ENCODE data around the gene COL9A3. TPM values are rescaled to one million over a fixed set of nuclear protein-coding genes. Genes with fewer than 3 reads are reported as not detected.
"Not testable (repeated sequence)": the region's sequence is repeated elsewhere in the genome, so short reads cannot be mapped to it uniquely, and the experiment has no call there.

The COL9A3 gene
- total RNA-seq, 1 donor from 2014 or later: 28.1 TPM

DNA sequence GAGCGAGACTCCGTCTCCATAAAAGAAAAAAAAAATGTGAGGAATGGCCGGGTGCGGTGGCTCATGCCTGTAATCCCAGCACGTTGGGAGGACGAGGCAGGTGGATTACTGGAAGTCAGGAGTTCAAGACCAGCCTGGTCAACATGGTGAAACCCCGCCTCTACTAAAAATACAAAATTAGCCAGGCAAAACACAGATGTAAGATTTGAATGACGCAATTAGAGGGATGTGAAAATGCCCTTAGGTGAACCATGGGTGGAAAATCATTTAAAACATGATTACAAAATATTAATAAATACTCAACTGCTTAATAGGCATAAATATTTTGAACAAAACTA, 20.9 kb downstream of the COL9A3 start:
- no peak for DNase-seq

DNA sequence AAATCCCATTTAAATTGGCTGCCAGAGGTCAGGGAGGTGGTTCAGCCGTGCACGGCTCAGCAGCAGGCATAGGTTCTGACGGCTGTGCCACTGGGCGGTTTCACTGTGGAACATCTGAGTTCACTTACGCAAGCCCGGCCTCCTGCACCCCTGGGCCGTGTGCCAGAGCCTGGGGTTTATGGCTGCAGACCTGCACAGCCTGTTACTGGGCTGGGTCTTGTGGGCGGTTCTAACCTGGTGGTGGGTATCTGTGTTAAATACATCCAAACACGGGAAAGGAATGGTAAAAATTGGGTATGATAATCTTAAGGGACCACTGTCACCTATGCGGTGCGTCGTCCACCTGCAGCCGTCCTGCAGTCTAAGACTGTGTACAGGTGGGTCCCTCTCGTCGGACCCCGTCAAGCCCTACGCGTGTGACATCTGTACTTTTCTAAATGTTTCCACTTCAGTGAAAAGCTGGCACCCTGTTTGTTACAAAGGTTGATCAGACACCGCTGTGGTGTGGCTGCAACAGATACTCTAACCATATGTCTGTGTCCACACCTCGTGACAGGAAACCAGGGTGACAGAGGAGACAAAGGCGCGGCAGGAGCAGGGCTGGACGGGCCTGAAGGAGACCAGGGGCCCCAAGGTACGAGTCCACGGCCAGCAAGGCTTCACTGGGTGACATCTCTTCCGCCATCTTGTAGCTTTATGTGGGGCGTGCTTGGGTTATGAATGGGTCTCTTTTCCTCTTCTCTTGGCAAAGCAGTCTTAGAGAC, 21.5 kb downstream of the COL9A3 start:
- DNase-seq: no peak

DNA sequence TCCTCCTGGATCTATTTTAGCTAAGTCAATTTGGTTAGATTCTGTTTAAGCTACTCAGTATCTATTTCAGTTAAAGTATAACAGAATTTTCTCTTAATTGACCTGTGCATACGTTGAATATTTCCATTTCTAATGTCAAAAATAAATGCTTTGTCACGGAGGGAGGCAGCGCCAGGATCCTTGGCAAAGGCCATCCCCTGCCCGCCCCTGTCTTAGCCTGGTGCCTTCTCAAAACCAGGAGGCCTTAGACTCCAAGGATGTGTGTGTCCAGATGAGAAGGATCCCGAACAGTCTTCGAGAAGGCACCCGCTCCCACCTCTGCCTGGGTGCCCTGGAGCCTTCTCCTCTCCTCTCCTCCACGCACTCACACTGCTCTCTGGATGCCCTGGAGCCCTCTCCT, 22.4 kb downstream of the COL9A3 start:
- DNase-seq: no peak

DNA sequence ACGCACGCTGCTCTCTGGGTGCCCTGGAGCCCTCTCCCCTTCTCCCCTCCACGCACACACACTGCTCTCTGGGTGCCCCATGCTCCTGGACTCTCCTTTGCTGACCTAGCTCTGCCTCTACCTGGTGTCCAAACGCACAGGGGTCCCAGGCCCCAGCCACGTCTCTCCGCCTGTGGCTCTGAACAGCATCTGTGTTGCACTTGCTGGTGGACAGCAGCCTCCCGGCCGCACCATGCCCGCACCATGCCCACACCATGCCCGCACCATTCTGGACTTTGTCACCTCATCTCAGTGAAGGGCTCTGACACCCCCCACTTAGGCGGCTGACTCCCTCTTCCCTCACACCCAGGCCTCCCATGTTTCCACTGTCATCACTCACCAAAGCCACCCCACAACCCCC, 23.0 kb downstream of the COL9A3 start:
- no peak for DNase-seq

DNA sequence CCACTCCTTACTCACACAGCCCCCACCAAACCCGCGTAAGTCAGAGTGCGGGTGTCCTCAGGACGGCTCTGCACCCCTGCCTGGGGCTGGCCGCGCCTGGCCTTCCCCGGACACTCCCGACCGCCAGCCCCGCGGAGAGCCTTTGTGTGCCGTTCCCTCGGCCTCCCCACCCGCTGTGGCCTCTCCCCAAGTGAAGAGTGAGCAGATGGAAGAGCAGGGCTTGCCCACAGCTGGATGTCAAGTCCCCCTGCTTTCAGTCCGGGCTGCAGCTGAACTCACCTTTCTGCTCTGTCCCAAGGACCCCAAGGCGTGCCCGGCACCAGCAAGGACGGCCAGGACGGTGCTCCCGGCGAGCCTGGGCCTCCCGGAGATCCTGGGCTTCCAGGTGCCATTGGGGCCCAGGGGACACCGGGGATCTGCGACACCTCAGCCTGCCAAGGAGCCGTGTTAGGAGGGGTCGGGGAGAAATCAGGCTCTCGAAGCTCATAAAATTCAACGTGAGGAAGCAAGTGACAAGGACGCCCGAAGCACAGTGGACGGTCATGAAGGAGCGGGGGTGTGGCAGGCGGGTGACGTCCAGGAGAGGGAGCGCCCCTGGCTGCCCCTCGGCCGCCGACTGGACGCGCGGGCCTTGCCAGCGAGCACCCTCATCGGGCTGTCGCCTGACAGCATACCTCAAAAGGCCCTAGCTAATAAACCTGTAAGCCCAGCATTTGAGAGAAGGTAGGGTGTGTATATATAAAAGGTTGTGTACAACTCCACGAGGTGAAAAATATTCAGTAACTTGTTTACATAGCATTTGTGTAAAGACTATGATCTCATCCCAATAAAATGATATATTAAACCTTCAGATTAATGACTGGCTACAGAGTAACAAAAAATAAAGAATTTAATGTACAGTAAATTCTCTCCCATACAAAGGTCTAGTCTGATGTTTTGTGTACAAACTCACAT, 23.7 kb downstream of the COL9A3 start:
- DNase-seq: no peak

DNA sequence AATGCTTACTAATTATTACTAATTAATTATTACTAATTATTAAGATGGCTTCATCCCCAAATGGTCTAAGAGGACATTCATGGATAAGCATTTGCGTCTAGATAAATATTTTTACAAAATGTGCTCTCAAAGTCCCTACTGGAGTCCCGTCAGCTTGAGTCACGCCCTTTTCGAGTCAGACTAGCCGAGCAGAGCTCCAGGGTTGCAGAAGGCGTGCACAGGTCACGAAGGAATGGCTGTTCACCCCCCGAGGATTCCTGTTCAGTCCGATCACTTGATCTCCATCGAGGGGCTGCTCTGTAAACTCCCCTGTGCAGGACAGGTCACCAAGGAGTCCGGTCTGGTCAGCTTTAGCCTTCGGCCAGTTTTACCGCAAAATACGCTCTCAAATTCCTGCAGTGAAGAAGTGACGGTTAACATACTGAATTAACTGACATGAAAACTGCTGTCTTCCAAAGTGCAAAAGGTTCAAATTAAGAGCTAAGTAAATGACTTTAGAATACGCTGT, 24.9 kb downstream of the COL9A3 start:
- DNase-seq: no peak

DNA sequence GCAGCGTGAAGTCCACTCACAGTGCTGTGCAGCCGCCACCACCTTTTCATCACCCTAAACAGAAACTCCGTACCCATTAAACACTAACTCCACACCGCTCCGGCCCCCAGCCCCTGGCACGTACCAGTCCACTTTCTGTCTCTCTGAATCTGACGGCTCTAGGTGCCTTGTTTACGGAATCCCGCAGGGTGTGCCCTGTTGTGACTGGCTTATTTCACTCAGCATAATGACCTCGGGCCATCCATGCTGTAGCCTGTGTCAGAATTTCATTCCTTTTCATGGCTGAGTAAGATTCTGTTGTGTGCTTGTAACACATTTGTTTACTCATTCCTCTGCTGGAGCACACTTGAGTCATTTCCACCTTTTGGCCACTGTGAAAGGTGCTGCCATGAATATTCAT, 26.8 kb downstream of the COL9A3 start:
- DNase-seq: no peak

DNA sequence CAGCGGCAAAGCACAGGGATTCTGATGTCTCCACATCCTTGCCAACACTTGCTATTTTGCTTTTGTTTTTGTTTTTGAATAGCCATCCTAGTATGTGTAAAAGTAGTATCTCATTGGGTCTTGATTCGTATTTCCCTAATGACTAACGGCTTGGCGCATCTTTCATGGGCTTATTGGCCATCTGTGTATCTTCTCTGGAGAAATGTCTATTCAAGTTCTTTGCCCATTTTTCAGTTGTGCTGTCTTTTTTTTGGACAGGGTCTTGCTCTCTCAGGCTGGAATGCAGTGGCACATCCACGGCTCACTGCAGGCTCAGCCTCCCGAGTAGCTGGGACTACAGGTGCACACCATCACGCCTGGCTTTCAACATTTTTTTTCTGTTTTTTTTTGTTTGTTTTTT, 27.3 kb downstream of the COL9A3 start:
- DNase-seq: no peak

DNA sequence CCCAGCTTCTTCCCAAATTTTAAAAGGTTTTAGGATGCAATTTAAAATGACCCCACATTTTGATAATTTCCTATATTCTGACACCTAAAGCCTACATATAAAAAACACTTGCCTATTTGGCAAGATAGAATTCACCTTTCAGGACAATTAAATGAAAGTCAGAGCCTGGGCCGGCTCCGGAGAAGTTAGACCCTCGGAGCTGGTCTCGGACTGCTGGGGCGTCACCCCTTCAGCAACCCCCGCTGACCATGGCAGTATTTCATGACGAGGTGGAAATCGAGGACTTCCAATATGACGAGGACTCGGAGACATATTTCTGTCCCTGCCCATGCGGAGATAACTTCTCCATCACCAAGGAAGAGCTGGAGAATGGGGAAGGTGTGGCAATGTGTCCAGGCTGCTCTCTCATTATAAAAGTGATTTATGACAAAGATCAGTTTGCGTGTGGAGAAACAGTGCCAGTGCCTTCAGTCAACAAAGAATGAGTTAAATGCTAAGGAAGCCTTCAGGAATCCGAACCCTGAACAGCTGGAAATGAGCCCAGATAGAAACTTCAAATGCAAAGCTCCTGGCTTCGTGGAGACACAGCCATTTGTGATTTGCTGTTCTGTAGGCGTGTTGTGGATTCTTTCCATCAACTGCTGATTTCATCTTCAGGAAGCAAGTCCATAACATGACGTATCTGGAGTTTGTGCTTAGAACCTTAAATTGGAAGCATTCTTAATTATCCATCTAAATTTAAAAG, 28.7 kb downstream of the COL9A3 start:
- no peak for DNase-seq

DNA sequence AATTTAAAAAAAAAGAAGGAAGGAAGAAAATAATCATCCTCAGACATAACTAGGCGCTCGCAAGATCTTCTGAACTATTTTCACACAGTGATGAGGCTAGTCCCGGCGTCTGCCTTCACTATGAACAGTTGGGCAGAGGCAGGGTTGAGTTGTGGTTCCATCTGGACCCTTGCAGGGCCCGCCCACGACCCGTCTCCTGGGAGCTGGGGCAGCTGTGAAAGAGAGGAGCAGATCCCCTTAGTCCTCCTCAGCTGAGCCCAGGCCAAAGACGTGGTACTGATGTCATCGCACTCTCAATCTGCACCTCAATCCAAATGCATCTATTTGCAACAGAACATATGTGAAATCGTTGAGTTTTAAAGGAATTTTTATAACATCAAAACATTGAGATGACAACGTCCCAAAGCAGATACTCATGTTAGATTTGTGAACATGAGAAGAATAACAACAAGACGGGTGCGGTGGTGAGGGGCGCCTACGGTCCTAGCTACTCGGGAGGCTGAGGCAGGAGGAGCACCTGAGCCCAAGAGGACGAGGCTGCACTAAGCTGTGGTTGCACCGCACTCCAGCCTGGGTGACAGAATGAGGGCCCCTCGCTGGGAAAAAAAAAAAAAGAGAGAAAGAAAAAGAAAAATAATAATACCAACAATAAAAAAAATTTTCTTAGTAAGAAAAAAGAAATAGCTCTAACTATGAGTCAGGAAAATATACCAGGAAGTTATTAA, 29.5 kb downstream of the COL9A3 start:
- DNase-seq: peak; percentile 62

DNA sequence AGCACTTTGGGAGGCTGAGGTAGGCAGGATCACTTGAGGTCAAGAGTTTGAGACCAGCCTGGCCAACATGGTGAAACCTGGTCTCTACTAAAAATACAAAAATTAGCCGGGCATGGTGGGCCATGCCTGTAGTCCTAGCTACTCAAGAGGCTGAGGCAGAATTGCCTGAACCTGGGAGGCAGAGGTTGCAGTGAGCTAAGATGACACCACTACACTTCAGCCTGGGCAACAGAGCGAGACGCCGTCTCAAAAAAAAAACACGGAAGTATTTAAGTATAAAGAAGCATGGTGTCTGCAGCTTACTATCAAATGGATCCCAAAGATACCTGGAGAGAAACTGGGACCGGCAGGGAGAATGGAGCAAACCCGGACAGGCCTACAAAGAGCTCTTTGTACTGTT, 32.1 kb downstream of the COL9A3 start:
- not testable (repeated sequence) for DNase-seq

DNA sequence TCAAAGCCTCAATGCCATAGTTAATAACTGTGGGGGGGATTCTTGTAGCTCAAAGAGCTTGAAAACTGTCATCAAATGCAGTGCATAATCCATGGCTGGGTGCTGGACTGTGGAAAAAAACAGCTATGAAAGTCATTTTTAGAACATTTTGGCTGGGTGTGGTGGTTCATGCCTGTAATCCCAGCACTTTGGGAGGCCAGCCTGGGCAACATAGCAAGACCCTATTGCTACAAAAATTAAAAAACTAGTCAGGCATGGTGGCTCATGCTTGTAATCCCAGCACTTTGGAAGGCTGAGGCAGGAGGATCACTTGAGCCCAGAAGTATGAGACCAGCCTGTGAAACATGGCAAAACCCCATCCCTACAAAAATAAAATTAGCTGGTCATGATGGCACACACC, 32.6 kb downstream of the COL9A3 start:
- DNase-seq: no peak

DNA sequence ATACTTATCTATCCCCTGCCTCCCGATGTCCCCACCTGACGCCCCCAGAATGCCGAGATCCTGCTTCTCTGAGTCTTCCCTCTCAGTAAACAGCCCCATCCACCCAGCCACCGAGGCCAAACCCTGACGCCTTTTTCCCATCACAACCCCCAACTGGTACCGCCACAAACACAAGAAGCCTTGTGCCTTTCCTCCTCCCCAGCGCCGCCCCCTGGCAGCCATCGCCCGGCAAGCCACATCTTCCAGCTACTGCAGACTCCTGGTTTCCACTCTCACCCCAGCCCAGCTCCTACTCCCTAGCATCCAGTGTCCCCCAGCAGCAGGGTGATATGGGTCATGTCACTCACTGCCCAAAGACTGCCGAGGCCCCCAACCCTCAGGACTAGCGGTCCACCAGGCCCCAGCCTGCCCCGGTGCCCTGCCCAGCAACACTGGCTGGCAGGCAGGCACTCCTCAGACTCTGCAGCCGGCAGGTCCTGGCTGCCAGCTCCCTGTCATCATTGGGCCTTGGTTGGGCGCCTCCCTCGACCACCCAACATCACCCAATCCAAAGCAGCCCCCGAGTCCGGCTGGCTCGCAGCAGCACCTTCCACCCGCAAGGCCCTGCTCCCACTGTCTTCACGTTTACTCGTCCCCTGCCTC, 33.6 kb downstream of the COL9A3 start:
- no peak for DNase-seq

DNA sequence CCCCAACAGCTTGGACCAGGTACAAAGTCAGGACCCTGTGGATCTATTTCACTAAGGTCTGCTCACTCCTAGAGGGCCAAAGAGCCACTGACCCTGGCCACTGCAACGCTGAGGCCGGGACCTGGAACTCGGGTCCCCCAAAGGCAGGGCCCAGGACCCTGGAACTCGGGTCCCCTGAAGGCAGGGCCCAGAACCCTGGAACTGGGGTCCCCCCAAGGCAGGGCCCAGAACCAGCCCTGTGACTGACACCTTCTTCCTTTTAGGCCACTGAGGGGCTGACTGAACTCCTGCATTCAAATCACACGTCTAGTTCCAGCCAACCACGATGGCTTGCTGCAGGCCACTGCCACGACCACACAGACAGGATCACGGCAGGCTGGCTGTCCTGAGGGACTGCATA, 35.3 kb downstream of the COL9A3 start:
- no peak for DNase-seq

DNA sequence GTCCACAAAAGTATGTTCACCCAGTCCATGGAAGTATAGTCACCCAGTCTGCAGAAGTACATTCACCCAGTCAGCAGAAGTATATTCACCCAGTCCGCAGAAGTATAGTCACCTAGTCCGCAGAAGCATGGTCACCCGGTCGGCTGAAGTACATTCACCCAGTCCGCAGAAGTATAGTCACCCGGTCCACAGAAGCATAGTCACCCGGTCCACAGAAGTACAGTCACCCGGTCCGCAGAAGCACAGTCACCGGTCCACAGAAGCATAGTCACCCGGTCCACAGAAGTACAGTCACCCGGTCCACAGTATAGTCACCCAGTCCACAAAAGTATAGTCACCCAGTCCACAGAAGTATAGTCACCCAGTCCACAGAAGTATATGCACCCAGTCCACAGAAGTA, 36.0 kb downstream of the COL9A3 start:
- no peak for DNase-seq

DNA sequence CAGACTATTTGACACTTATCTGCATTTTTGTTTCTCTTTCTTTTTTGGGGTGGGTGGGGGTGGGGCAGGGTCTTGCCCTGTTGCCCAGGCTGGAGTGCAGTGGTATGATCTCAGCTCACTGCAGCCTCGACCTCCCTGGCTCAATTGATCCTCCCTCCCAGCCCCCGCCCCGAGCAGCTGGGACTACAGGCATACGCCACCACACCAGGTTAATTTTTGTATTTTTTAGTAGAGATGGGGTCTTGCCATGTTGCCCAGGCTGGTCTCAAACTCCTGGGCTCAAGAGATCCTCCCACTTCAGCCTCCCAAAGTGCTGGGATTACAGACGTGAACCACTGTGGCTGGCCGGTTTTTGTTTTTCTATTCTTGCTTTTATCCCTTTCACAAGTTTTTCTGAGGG, 36.5 kb downstream of the COL9A3 start:
- DNase-seq: not testable (repeated sequence)

DNA sequence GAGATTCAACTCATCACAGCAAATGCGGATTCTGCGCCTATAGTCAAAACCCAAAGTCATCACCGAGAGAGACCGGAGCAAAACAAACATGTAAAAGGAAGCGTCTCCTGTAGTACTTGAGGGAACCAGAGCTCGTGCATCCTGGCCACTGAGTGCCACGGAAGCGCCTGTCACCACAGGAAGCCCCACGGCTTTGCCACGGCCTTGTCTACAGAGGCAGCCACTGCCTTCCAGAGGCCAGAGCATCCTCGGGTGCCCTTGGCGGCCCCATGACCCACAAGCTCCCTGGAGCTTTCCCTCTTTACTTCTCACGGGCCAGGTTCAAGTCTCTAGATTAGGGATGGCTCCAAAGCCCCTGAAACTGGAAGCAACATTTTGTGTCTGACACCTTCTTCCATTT, 37.3 kb downstream of the COL9A3 start:
- no peak for DNase-seq

DNA sequence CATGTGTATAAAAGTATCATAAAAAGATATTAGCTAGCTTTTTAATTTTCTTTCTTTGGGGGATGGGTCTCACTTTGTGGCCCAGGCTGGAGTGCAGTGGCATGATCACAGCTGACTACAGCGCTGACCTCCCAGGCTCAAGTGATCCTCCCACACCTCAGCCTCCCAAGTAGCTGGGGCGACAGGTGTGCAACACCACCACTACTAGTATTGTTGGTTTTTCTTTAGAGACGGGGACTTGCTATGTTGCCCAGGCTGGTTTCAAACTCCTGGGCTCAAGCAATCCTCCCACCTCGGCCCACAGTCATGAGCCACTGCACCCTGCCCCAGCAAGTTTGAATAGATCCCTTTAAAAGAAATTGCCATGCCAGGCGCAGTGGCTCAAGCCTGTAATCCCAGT, 38.3 kb downstream of the COL9A3 start:
- DNase-seq: no peak

DNA sequence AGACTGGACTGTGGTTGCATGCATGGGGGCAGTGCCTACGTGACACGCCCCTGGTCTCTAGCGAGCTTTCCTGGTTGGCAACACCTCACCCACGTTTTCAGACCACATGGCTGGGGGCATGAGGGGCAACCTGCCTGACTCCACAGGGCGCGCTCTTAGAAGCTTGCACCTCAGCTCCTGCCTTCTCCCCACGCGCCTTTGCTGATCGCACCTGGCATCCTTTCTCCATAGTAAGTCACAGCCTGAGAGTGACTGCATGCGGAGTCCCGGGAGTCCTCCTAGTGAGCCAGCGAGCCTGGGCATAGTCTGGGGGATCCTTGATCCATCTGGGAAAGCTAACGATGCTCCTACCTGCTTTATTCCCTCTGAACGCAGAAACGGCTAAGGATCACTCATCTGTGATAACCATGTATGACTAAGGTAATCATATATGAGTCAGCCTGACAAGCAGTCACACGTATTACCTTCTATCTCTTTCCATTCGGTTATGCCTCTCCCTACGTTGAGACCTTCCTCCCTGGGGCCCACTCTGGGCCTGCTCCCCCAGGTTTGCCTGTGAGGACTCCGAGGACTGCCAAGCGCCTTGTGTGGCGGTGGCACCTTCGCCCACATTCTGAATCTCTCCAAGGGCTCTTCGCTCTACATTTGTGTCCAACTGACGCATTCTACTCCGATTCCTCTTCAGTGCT, 40.2 kb downstream of the COL9A3 start:
- DNase-seq: no peak

DNA sequence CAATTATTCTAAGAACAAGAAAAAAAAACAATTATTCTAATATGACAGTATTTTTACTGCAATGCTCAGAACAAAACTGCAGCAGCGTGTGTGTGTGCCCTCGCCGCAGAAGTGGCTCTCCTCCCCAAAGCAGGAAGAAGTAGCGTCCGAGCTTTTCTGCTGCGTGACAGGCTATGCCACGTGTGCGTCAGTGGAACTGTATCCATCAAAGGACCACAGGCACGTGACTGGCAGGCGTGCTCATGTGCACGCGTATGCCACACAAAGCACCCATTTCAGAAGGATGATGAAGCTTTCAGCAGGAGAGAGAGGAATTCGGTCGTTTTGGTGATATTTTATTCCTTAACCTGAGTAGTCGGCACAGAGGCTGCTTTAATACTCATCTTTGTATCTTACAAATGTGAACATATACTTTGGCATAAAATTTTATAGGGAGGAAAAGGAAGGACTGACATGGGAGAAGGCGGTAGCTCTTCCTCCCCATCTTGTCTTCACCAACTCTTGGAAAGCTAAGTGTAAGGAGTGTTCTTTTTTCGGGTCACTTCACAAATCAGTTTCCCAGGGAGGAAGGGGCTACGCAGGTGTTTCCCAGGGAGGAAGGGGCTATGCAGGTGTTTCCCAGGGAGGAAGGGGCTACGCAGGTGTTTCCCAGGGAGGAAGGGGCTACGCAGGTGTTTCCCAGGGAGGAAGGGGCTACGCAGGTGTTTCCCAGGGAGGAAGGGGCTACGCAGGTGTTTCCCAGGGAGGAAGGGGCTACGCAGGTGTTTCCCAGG, 41.4 kb downstream of the COL9A3 start:
- DNase-seq: no peak

Data from tongue (tissue), 2 donors.